Stimulated activated CD4-positive, alpha-beta T cell treated with anti-CD3 and anti-CD28 coated beads, Interleukin-4, amount 100 ng/mL, for 4 hours (primary cell): ENCODE results near the gene DIP2B.
"Not testable (repeated sequence)": the region's sequence is repeated elsewhere in the genome, so short reads cannot be mapped to it uniquely, and the experiment has no call there.

Experiments
- DNase-seq, 2 experiments: peaks; one replicate each; pipeline ENCODE4 v3.0.0-alpha.2; 2020

The DIP2B gene

GRCh38 chr12:50641566-50641965, 136.8 kb downstream of the DIP2B start:
- DNase-seq = no peak

GRCh38 chr12:50642035-50642451, 137.3 kb downstream of the DIP2B start:
- DNase-seq = no peak

GRCh38 chr12:50642761-50643160, 138.0 kb downstream of the DIP2B start:
- no peak for DNase-seq

GRCh38 chr12:50647031-50647430, 142.2 kb downstream of the DIP2B start:
- no peak for DNase-seq

- no peak for DNase-seq
Observed at GRCh38 chr12:50647479-50647878, 142.7 kb downstream of the DIP2B start.

- DNase-seq = no peak
Observed at GRCh38 chr12:50650285-50650684, 145.5 kb downstream of the DIP2B start.

- no peak for DNase-seq
Observed at GRCh38 chr12:50655374-50655921, 150.7 kb downstream of the DIP2B start.

GRCh38 chr12:50659260-50659659, 154.5 kb downstream of the DIP2B start:
- DNase-seq = no peak

- DNase-seq = no peak
Observed at GRCh38 chr12:50659690-50660424, 155.1 kb downstream of the DIP2B start.

GRCh38 chr12:50660425-50660822, 155.6 kb downstream of the DIP2B start:
- no peak for DNase-seq

GRCh38 chr12:50661300-50662115, 156.7 kb downstream of the DIP2B start:
- no peak for DNase-seq

- no peak for DNase-seq
Observed at GRCh38 chr12:50662116-50662510, 157.3 kb downstream of the DIP2B start.

- no peak for DNase-seq
Observed at GRCh38 chr12:50665170-50665569, 160.4 kb downstream of the DIP2B start.

GRCh38 chr12:50665609-50666008, 160.8 kb downstream of the DIP2B start:
- no peak for DNase-seq

GRCh38 chr12:50666023-50666422, 161.2 kb downstream of the DIP2B start:
- no peak for DNase-seq

- DNase-seq = no peak
Observed at GRCh38 chr12:50672158-50672557, 167.4 kb downstream of the DIP2B start.

- DNase-seq = no peak
Observed at GRCh38 chr12:50676756-50677155, 172.0 kb downstream of the DIP2B start.

- no peak for DNase-seq
Observed at GRCh38 chr12:50677858-50678257, 173.1 kb downstream of the DIP2B start.

- no peak for DNase-seq
Observed at GRCh38 chr12:50678650-50679365, 174.0 kb downstream of the DIP2B start.

GRCh38 chr12:50679612-50680011, 174.8 kb downstream of the DIP2B start:
- no peak for DNase-seq

GRCh38 chr12:50681064-50681463, 176.3 kb downstream of the DIP2B start:
- DNase-seq = not testable (repeated sequence)

GRCh38 chr12:50685641-50686040, 180.9 kb downstream of the DIP2B start:
- no peak for DNase-seq

GRCh38 chr12:50686406-50686805, 181.6 kb downstream of the DIP2B start:
- DNase-seq = no peak
